ENCODE results near the gene ZCCHC4.

ZCCHC4 gene

GRCh38 chr4:25291158-25291733 lies 21.3 kb upstream of the ZCCHC4 start:
- no peak for TF ChIP-seq CTCF (IDR thresholded peaks at IDR 0.05; ENCODE audit: low read depth, low read length, missing control alignments)
- DNase-seq (ENCODE audit: extremely low read depth, low read depth): no peak
- H3K4me3 ChIP-seq (replicated peaks; ENCODE audit: low read depth, low read length): no peak overlapping the region

- no peak for DNase-seq (ENCODE audit: extremely low read depth, low read depth)
- TF ChIP-seq CTCF (IDR thresholded peaks at IDR 0.05; ENCODE audit: low read depth, low read length, missing control alignments): no peak
- no peak overlapping the region for H3K4me3 ChIP-seq (replicated peaks; ENCODE audit: low read depth, low read length)
These were observed 14.9 kb upstream of the ZCCHC4 start for GRCh38 chr4:25297528-25298242.

- TF ChIP-seq CTCF (IDR thresholded peaks at IDR 0.05; ENCODE audit: low read depth, low read length, missing control alignments): no peak
- no peak overlapping the region for H3K4me3 ChIP-seq (replicated peaks; ENCODE audit: low read depth, low read length)
- DNase-seq (ENCODE audit: extremely low read depth, low read depth): no peak
These were observed 12.9 kb upstream of the ZCCHC4 start for GRCh38 chr4:25299476-25300203.

GRCh38 chr4:25301471-25301870 lies 11.1 kb upstream of the ZCCHC4 start:
- DNase-seq (ENCODE audit: extremely low read depth, low read depth): no peak
- TF ChIP-seq CTCF (IDR thresholded peaks at IDR 0.05; ENCODE audit: low read depth, low read length, missing control alignments): no peak
- no peak overlapping the region for H3K4me3 ChIP-seq (replicated peaks; ENCODE audit: low read depth, low read length)

- TF ChIP-seq CTCF (IDR thresholded peaks at IDR 0.05; ENCODE audit: low read depth, low read length, missing control alignments): no peak
- no peak for DNase-seq (ENCODE audit: extremely low read depth, low read depth)
- no peak overlapping the region for H3K4me3 ChIP-seq (replicated peaks; ENCODE audit: low read depth, low read length)
These were observed 9.9 kb upstream of the ZCCHC4 start for GRCh38 chr4:25302626-25303025.

- no peak overlapping the region for H3K4me3 ChIP-seq (replicated peaks; ENCODE audit: low read depth, low read length)
- TF ChIP-seq CTCF (IDR thresholded peaks at IDR 0.05; ENCODE audit: low read depth, low read length, missing control alignments): no peak
These were observed 9.0 kb upstream of the ZCCHC4 start for GRCh38 chr4:25303578-25303977.

More at GRCh38 chr4:25303578-25303977, 9.0 kb upstream of the ZCCHC4 start:
- DNase-seq (ENCODE audit: extremely low read depth, low read depth): no peak
